ENCODE measurements around the gene SLC7A9. TPM values are rescaled to one million over a fixed set of nuclear protein-coding genes. Genes with fewer than 3 reads are reported as not detected.

Gene SLC7A9
- total RNA-seq, 1 donor from 2014 or later = 0.46 TPM

DNA sequence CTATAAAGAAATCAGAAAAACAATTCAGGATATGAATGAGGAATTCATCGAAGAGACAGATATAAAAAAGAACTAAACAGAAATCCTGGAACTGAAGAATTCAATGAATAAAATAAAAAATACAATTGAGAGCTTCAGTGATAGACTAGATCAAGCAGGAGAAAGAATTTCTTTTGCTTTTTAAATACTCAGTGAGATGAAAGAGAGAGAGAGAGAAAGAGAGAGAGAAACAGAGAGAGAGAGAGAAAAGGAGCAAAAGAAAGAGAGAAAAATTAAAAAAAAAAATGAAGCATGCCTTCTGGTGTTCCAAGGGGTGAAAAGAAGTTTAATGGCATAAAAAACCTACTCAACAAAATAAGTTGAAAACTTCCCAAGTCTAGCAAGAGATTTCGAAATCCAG lies 22.0 kb upstream of the SLC7A9 start:
- Mint-ChIP-seq H3K9me3 (ENCODE audit: unreplicated experiment) (no peaks in the 10 kb centered on the region), H3K27ac (ENCODE audit: unreplicated experiment) (no peak overlapping the region), H3K36me3 (ENCODE audit: low read depth, unreplicated experiment) (peaks cover 16% of the 10 kb centered on the region), H3K4me3 (ENCODE audit: unreplicated experiment) (no peak overlapping the region), H3K27me3 (ENCODE audit: unreplicated experiment) (no peaks in the 10 kb centered on the region), H3K4me1 (ENCODE audit: unreplicated experiment) (no peaks in the 10 kb centered on the region)
- TF ChIP-seq, protein P1, sequence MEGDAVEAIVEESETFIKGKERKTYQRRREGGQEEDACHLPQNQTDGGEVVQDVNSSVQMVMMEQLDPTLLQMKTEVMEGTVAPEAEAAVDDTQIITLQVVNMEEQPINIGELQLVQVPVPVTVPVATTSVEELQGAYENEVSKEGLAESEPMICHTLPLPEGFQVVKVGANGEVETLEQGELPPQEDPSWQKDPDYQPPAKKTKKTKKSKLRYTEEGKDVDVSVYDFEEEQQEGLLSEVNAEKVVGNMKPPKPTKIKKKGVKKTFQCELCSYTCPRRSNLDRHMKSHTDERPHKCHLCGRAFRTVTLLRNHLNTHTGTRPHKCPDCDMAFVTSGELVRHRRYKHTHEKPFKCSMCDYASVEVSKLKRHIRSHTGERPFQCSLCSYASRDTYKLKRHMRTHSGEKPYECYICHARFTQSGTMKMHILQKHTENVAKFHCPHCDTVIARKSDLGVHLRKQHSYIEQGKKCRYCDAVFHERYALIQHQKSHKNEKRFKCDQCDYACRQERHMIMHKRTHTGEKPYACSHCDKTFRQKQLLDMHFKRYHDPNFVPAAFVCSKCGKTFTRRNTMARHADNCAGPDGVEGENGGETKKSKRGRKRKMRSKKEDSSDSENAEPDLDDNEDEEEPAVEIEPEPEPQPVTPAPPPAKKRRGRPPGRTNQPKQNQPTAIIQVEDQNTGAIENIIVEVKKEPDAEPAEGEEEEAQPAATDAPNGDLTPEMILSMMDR (IDR thresholded peaks at IDR 0.05; ENCODE audit: unreplicated experiment) = no peak
- no peak for DNase-seq (ENCODE audit: low spot score)

DNA sequence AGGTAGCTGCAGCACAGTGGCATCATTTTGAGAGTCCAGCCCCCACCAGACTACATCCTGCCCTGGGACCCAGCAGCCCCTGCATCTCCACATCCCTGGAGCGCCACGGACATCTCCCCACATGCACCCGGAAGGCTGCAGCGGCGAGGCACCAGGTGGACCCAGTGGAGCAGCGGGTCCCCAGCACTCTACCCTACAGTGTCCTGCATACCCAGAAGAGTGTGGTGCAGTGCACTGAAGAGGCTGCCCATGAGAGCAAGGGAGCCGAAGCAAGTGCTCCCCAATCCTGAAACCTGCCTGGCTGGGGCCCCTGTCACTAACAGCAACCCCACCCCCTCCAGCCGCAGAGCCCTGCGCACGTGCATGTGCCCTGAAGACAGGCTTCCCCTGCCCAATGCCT lies 21.3 kb upstream of the SLC7A9 start:
- no peak overlapping the region for H3K4me3 Mint-ChIP-seq (ENCODE audit: unreplicated experiment)
- TF ChIP-seq, protein P1 (IDR thresholded peaks at IDR 0.05; ENCODE audit: unreplicated experiment) = no peak
- no peak overlapping the region for H3K27ac Mint-ChIP-seq (ENCODE audit: unreplicated experiment)
- no peaks in the 10 kb centered on the region for H3K27me3 Mint-ChIP-seq (ENCODE audit: unreplicated experiment)
- H3K36me3 Mint-ChIP-seq (ENCODE audit: low read depth, unreplicated experiment) = peaks cover 16% of the 10 kb centered on the region
- H3K4me1 Mint-ChIP-seq (ENCODE audit: unreplicated experiment) = no peaks in the 10 kb centered on the region
- DNase-seq (ENCODE audit: low spot score) = no peak
- H3K9me3 Mint-ChIP-seq (ENCODE audit: unreplicated experiment) = no peaks in the 10 kb centered on the region

DNA sequence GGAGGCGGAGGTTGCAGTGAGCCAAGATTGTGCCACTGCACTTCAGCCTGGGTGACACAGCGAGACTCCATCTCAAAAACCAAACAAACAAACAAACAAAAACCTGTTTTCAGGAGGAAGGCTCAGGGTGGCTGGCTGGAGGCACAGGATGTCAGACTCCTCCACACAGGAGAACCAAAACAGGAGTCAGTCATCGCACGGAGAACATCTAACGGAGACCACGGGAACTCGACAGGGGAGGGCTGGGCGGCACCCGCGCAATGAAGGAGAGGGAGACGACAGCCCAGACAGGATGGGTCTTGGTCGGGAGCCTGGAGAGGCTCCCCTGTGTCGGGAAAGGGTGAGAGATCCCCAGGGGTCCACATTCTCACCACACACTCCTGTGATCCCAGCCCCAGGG lies 20.8 kb upstream of the SLC7A9 start:
- no peaks in the 10 kb centered on the region for H3K4me1 Mint-ChIP-seq (ENCODE audit: unreplicated experiment)

DNA sequence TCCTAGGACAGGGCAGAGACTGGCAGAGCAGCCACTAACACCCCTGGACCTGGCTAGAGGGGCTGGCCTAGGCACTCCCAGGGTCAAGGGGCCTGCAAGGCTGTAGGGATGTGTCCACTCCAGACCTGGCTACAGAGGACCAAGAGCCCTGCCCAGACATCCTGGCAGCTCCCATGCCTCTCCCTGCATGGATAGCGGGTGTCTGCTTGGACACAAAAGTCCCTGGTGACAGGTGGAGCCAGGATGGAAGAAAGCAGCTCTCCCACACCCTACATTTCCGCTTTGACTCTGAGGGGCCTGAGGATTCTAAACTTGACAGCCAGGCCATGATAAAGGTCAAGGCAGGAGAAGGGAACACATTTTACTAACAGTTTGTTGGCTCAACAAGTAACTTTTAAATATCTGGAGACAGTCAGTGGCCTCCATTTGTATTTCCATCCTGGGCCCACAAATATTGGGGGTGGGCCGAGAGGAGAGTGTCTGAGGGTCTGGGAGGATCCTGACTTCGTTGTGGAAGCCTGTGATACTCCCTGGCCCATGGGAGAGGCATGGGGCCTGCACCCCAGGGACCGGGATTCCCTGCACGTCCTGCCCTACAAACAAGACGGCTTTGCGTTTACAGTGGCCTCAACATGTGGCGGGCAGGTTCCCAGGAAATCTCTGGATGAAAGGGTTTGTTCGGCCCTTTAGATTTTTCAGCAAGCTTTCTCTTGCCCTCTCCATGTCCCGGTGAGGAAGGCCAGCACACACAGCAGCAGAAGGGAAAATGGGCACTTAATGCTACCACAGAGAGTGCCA lies 19.8 kb upstream of the SLC7A9 start:
- Mint-ChIP-seq H3K27me3 (ENCODE audit: unreplicated experiment) (no peaks in the 10 kb centered on the region), H3K4me3 (ENCODE audit: unreplicated experiment) (no peak overlapping the region), H3K4me1 (ENCODE audit: unreplicated experiment) (no peaks in the 10 kb centered on the region), H3K36me3 (ENCODE audit: low read depth, unreplicated experiment) (peaks cover 16% of the 10 kb centered on the region), H3K9me3 (ENCODE audit: unreplicated experiment) (no peaks in the 10 kb centered on the region), H3K27ac (ENCODE audit: unreplicated experiment) (no peak overlapping the region)
- TF ChIP-seq, protein P1 (IDR thresholded peaks at IDR 0.05; ENCODE audit: unreplicated experiment) = no peak
- no peak for DNase-seq (ENCODE audit: low spot score)

More for the DNA sequence above, 20.8 kb upstream of the SLC7A9 start:
- Mint-ChIP-seq H3K4me3 (ENCODE audit: unreplicated experiment) (no peak overlapping the region), H3K36me3 (ENCODE audit: low read depth, unreplicated experiment) (peaks cover 16% of the 10 kb centered on the region), H3K27me3 (ENCODE audit: unreplicated experiment) (no peaks in the 10 kb centered on the region), H3K27ac (ENCODE audit: unreplicated experiment) (no peak overlapping the region), H3K9me3 (ENCODE audit: unreplicated experiment) (no peaks in the 10 kb centered on the region)
- TF ChIP-seq, protein P1 (IDR thresholded peaks at IDR 0.05; ENCODE audit: unreplicated experiment) = no peak
- no peak for DNase-seq (ENCODE audit: low spot score)

DNA sequence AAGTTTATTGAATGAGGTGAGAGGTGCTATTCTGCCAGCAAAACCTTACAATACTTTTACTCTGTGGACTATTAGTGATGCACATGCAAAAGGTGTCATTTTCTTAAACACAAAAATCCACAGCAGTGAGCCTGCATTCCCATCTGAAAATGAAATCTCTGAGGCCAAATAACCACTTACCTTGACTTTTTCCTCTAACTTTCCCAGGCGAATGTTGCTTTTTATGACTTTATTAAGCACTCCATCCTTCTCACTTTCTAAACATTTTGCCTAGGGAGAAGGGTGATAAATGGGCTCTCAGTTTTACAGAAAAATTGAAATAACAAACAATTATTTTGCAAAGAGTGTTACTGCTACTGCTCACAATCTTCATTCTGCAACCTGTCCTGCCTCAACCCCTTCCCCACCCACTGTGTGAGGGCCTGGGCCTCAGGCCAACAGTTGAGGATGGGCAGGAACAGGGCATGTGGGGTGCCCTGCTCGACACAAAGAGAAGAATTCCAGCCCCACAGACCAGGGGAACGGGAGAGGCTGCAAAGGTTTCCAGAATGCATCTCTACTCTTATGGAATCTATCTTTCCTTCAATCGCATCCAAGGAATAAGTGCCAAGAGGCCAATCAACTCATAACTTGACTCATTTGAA lies 18.1 kb upstream of the SLC7A9 start:
- no peak overlapping the region for H3K27ac Mint-ChIP-seq (ENCODE audit: unreplicated experiment)
- no peaks in the 10 kb centered on the region for H3K27me3 Mint-ChIP-seq (ENCODE audit: unreplicated experiment)
- peaks cover 8% of the 10 kb centered on the region for H3K36me3 Mint-ChIP-seq (ENCODE audit: low read depth, unreplicated experiment)
- DNase-seq (ENCODE audit: low spot score) = no peak
- H3K9me3 Mint-ChIP-seq (ENCODE audit: unreplicated experiment) = no peaks in the 10 kb centered on the region
- TF ChIP-seq, protein P1 (IDR thresholded peaks at IDR 0.05; ENCODE audit: unreplicated experiment) = no peak
- no peaks in the 10 kb centered on the region for H3K4me1 Mint-ChIP-seq (ENCODE audit: unreplicated experiment)
- no peak overlapping the region for H3K4me3 Mint-ChIP-seq (ENCODE audit: unreplicated experiment)

Data from endothelial cell (in vitro differentiated cells).